OCI-LY7 (cell line): ENCODE measurements around the gene DOLK. TPM values are rescaled to one million over a fixed set of nuclear protein-coding genes. Genes with fewer than 3 reads are reported as not detected.

Experiments
- BruUV-seq: library from RNA; stranded (reverse); fragments of 400-500 nt; replicated peaks from 2 replicates; lab custom pipeline; 2021; lab: Mats Ljungman, UMichigan
- CTCF ChIA-PET: fragments of 300-600 bp; sonication (Branson Sonifier 250); formaldehyde crosslinking; loops from one replicate; lab custom pipeline; 2022; ENCODE audit warnings: antibody characterized with exemption; ENCODE audit not compliant: unreplicated experiment; lab: Charles Lee
- POLR2A ChIA-PET: fragments of 300-600 bp; sonication (Branson Sonifier 250); formaldehyde crosslinking; loops from one replicate; lab custom pipeline; 2022; ENCODE audit warnings: antibody characterized with exemption; lab: Charles Lee
- DNase-seq: peaks from one replicate; pipeline ENCODE4 v3.0.0-alpha.2; 2015; ENCODE audit warnings: low spot score
- H2AFZ ChIP-seq: fragments of 200-600 bp; sonication (generic), shearing (Covaris generic); 2 replicates; pipeline ENCODE4 v1.6.1; 2014; ENCODE audit warnings: mild to moderate bottlenecking, antibody characterized with exemption, low read length, moderate library complexity
- H3K27ac ChIP-seq: fragments of 200-600 bp; sonication (generic); 2 replicates; pipeline ENCODE4 v1.5.1; 2014; ENCODE audit warnings: mixed run types, low read depth, mild to moderate bottlenecking, moderate library complexity, low read length, inconsistent platforms; ENCODE audit not compliant: poor library complexity, severe bottlenecking
- H3K36me3 ChIP-seq: fragments of 200-600 bp; sonication (generic); 2 replicates; pipeline ENCODE4 v1.6.1; 2014; ENCODE audit warnings: mild to moderate bottlenecking, antibody characterized with exemption, low read length, moderate library complexity, mixed read lengths; ENCODE audit not compliant: insufficient read depth
- H3K4me1 ChIP-seq: fragments of 200-600 bp; sonication (generic); 2 replicates; pipeline ENCODE4 v1.5.1; 2014; ENCODE audit warnings: mild to moderate bottlenecking, low read length; ENCODE audit not compliant: insufficient read depth, poor library complexity, severe bottlenecking
- H3K4me2 ChIP-seq: fragments of 200-600 bp; sonication (generic); 2 replicates; pipeline ENCODE4 v1.6.1; 2014; ENCODE audit warnings: mild to moderate bottlenecking, low read length
- H3K4me3 ChIP-seq: fragments of 200-600 bp; sonication (generic); 2 replicates; pipeline ENCODE4 v1.5.1; 2014; ENCODE audit warnings: mild to moderate bottlenecking, low read depth, low read length; ENCODE audit not compliant: poor library complexity, severe bottlenecking
- H3K79me2 ChIP-seq: fragments of 200-600 bp; sonication (generic); 2 replicates; pipeline ENCODE4 v1.6.1; 2016; ENCODE audit warnings: low read depth, mild to moderate bottlenecking, low read length, moderate library complexity, mixed read lengths; ENCODE audit not compliant: insufficient read depth
- H3K9me2 ChIP-seq: fragments of 200-600 bp; sonication (generic); 2 replicates; pipeline ENCODE4 v1.6.1; 2016; ENCODE audit warnings: mild to moderate bottlenecking, low read length, mixed read lengths; ENCODE audit not compliant: insufficient read depth
- H3K9me3 ChIP-seq: fragments of 200-600 bp; sonication (generic); 2 replicates; pipeline ENCODE4 v1.6.1; 2014; ENCODE audit warnings: mild to moderate bottlenecking, mixed run types, low read length, mixed read lengths
- H4K20me1 ChIP-seq: fragments of 200-600 bp; sonication (generic); 2 replicates; pipeline ENCODE4 v1.6.1; 2014; ENCODE audit warnings: mild to moderate bottlenecking, antibody characterized with exemption, low read length, moderate library complexity, mixed read lengths; ENCODE audit not compliant: insufficient read depth
- EZH2phosphoT487 ChIP-seq: fragments of 200-600 bp; sonication (generic); IDR thresholded peaks from 2 replicates; pipeline ENCODE4 v1.6.1; 2018; ENCODE audit warnings: low read depth, borderline replicate concordance, mild to moderate bottlenecking, mixed run types, antibody characterized with exemption, low read length, moderate library complexity, mixed read lengths
- intact Hi-C: fragments of 100-400 bp; cut with micrococcal nuclease; formaldehyde crosslinking; loops from one replicate; pipeline ENCODE4 v1.10.0; 2022; ENCODE audit not compliant: unreplicated experiment
- total RNA-seq, 2 experiments: library from RNA; depleted of rRNA in 1 of 2; stranded (reverse); fragments of >200 nt in 1 of 2; shearing (Covaris generic) in 1 of 2; gene quantifications; 2 replicates each; pipeline ENCODE4 v1.2.3, GENCODE V29; 2014 to 2022
- TF ChIP-seq, protein P1 (sequence below): fragments of 200-600 bp; sonication (generic); conservative IDR thresholded peaks from 2 replicates; pipeline ENCODE4 v1.5.1; 2014; ENCODE audit warnings: mild to moderate bottlenecking, antibody characterized with exemption, low read length, moderate library complexity, mixed read lengths

Gene DOLK
- total RNA-seq, 2 experiments from 2014 or later = 5.1 to 9.6 TPM

DNA sequence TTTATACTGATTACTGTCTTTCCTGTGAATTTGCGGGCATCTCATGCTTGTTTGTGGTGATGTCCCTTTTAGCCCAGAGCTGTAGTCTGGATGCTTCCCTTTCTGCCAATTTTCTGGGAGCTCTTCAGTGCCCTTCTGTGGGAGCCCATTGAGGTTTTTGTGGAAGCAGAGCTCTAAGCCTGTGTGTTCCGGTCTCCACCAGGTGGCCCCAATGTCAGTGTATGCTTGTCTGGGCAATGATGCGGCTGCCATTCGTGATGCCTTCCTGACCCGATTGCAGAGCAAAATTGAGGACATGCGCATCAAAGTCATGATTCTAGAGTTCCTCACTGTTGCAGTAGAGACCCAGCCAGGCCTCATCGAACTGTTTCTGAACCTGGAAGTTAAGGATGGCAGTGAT lies 45.6 kb upstream of the DOLK start:
- Histone ChIP-seq H3K4me2 (no peak overlapping the region), H3K4me1 (no peaks in the 10 kb centered on the region), H3K9me2 (no peaks in the 10 kb centered on the region), H3K79me2 (no peaks in the 10 kb centered on the region), H3K27ac (no peak overlapping the region), H3K4me3 (no peak overlapping the region), H2AFZ (no peak overlapping the region), H3K9me3 (no peaks in the 10 kb centered on the region), H4K20me1 (no peaks in the 10 kb centered on the region), H3K36me3 (peaks cover 90% of the 10 kb centered on the region)
- TF ChIP-seq, protein P1, sequence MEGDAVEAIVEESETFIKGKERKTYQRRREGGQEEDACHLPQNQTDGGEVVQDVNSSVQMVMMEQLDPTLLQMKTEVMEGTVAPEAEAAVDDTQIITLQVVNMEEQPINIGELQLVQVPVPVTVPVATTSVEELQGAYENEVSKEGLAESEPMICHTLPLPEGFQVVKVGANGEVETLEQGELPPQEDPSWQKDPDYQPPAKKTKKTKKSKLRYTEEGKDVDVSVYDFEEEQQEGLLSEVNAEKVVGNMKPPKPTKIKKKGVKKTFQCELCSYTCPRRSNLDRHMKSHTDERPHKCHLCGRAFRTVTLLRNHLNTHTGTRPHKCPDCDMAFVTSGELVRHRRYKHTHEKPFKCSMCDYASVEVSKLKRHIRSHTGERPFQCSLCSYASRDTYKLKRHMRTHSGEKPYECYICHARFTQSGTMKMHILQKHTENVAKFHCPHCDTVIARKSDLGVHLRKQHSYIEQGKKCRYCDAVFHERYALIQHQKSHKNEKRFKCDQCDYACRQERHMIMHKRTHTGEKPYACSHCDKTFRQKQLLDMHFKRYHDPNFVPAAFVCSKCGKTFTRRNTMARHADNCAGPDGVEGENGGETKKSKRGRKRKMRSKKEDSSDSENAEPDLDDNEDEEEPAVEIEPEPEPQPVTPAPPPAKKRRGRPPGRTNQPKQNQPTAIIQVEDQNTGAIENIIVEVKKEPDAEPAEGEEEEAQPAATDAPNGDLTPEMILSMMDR = peak; percentile 57
- no peak for TF ChIP-seq EZH2phosphoT487
- ChIA-PET CTCF (no interaction called here), POLR2A (no interaction called here)
- intact Hi-C loops = no loop called here
- no TSS peak for BruUV-seq
- peak; percentile 16 for DNase-seq

DNA sequence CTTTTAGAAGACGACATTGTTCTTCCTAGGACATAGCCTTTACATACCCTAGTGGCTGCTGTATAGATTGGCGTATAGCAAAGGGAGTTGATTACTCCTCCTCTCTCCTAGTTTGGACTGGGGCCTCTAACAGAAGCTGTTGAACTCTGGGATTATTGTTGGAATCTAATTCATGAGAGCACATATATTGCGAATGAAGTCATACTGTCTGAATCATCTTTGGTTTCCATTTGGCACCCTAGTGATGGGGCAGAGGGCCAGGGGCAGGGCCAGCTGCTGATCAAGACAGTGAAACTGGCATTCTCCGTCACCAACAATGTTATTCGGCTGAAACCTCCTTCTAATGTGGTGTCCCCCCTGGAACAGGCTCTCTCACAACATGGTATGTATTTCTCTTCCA lies 40.4 kb upstream of the DOLK start:
- Histone ChIP-seq H3K4me1 (no peaks in the 10 kb centered on the region), H3K4me2 (no peak overlapping the region), H2AFZ (no peak overlapping the region), H3K36me3 (peaks cover 86% of the 10 kb centered on the region), H3K9me2 (no peaks in the 10 kb centered on the region), H3K9me3 (no peaks in the 10 kb centered on the region), H3K27ac (no peak overlapping the region), H4K20me1 (no peaks in the 10 kb centered on the region), H3K79me2 (no peaks in the 10 kb centered on the region), H3K4me3 (no peak overlapping the region)
- POLR2A ChIA-PET = interaction anchor here (0.6 kb wide), 1 partner anchor 36 kb away, joined by 3 read pairs; no protein-coding TSS in a partner anchor
- BruUV-seq = no TSS peak
- no peak for DNase-seq
- TF ChIP-seq, protein P1 = no peak
- no peak for TF ChIP-seq EZH2phosphoT487
- intact Hi-C loops = no loop called here
- CTCF ChIA-PET = no interaction called here

DNA sequence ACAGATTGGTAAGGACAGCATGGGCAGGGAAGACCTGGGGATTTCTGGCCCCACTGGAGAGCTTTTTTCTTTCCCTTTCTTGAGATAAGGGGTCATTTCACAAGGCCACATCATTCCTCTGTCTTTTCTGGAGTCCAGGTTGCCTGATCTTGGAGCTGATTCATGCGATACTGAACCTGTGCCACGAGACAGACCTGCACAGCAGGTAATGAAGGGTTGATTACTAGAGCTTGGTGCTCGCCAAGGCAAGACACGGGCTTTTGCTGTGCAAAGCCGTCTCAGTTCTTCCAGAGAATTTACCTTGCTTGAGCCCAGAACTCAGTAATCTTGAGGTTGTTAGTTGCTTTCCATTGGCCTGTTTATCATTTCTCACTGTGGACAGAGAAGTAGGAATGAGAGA lies 39.3 kb upstream of the DOLK start:
- DNase-seq = no peak
- Histone ChIP-seq H3K9me2 (no peaks in the 10 kb centered on the region), H3K4me1 (no peaks in the 10 kb centered on the region), H4K20me1 (no peaks in the 10 kb centered on the region), H3K4me2 (no peak overlapping the region), H2AFZ (no peak overlapping the region), H3K4me3 (no peak overlapping the region), H3K36me3 (peaks cover 89% of the 10 kb centered on the region), H3K27ac (no peak overlapping the region), H3K9me3 (no peaks in the 10 kb centered on the region), H3K79me2 (no peaks in the 10 kb centered on the region)
- POLR2A ChIA-PET = no interaction called here
- intact Hi-C loops = no loop called here
- TF ChIP-seq, protein P1 = no peak
- TF ChIP-seq EZH2phosphoT487 = no peak
- no TSS peak for BruUV-seq
- CTCF ChIA-PET = interaction anchor here (0.5 kb wide), 1 partner anchor 61 kb away, joined by 3 read pairs; no protein-coding TSS in a partner anchor
